ENCODE results near the gene ASPA.

ASPA gene

GRCh38 chr17:3547628-3548027 is 71.8 kb downstream of the ASPA start:
- DNase-seq (ENCODE audit: low read depth in 1 of 2, low spot score in 1 of 2): no peak
- Histone ChIP-seq H3K4me3 (replicated peaks; ENCODE audit: insufficient read depth, low read length) (no peak overlapping the region), H3K27me3 (ENCODE audit: insufficient read depth, poor library complexity, severe bottlenecking) (no peaks in the 10 kb centered on the region), H3K27ac (replicated peaks) (no peak overlapping the region)
- TF ChIP-seq SPI1 (IDR thresholded peaks at IDR 0.05; ENCODE audit: borderline replicate concordance, low read depth) (no peak), GABPA (IDR thresholded peaks at IDR 0.05; ENCODE audit: low read depth) (no peak), POLR2AphosphoS5 (IDR thresholded peaks at IDR 0.05; ENCODE audit: low read depth) (no peak), REST (IDR thresholded peaks at IDR 0.05; ENCODE audit: insufficient replicate concordance, low read depth) (no peak), CTCF (IDR thresholded peaks at IDR 0.05; ENCODE audit: insufficient read depth, low read length) (no peak)

- no peak for TF ChIP-seq POLR2AphosphoS5 (IDR thresholded peaks at IDR 0.05; ENCODE audit: low read depth)
- no peak for TF ChIP-seq CTCF (IDR thresholded peaks at IDR 0.05; ENCODE audit: insufficient read depth, low read length)
- no peak for TF ChIP-seq REST (IDR thresholded peaks at IDR 0.05; ENCODE audit: insufficient replicate concordance, low read depth)
- no peak for TF ChIP-seq GABPA (IDR thresholded peaks at IDR 0.05; ENCODE audit: low read depth)
- no peak for TF ChIP-seq SPI1 (IDR thresholded peaks at IDR 0.05; ENCODE audit: borderline replicate concordance, low read depth)
- Histone ChIP-seq H3K27ac (replicated peaks) (no peak overlapping the region), H3K4me3 (replicated peaks; ENCODE audit: insufficient read depth, low read length) (no peak overlapping the region), H3K27me3 (ENCODE audit: insufficient read depth, poor library complexity, severe bottlenecking) (no peaks in the 10 kb centered on the region)
- no peak for DNase-seq (ENCODE audit: low read depth in 1 of 2, low spot score in 1 of 2)
Observed at GRCh38 chr17:3549610-3550162, 73.9 kb downstream of the ASPA start.

GRCh38 chr17:3551189-3551588 is 75.4 kb downstream of the ASPA start:
- no peaks in the 10 kb centered on the region for H3K27me3 ChIP-seq (ENCODE audit: insufficient read depth, poor library complexity, severe bottlenecking)
- TF ChIP-seq POLR2AphosphoS5 (IDR thresholded peaks at IDR 0.05; ENCODE audit: low read depth): no peak
- TF ChIP-seq SPI1 (IDR thresholded peaks at IDR 0.05; ENCODE audit: borderline replicate concordance, low read depth): no peak
- no peak overlapping the region for H3K27ac ChIP-seq (replicated peaks)
- DNase-seq (ENCODE audit: low read depth in 1 of 2, low spot score in 1 of 2): no peak
- no peak overlapping the region for H3K4me3 ChIP-seq (replicated peaks; ENCODE audit: insufficient read depth, low read length)

GRCh38 chr17:3552916-3553315 is 77.1 kb downstream of the ASPA start:
- no peak for DNase-seq (ENCODE audit: low read depth in 1 of 2, low spot score in 1 of 2)
- H3K4me3 ChIP-seq (replicated peaks; ENCODE audit: insufficient read depth, low read length): no peak overlapping the region
- H3K27ac ChIP-seq (replicated peaks): no peak overlapping the region
- H3K27me3 ChIP-seq (ENCODE audit: insufficient read depth, poor library complexity, severe bottlenecking): no peaks in the 10 kb centered on the region
- TF ChIP-seq POLR2AphosphoS5 (IDR thresholded peaks at IDR 0.05; ENCODE audit: low read depth): no peak
- TF ChIP-seq SPI1 (IDR thresholded peaks at IDR 0.05; ENCODE audit: borderline replicate concordance, low read depth): no peak

Data from HL-60 (cell line).